Gastrocnemius medialis (tissue), 4 donors: ENCODE data around the gene ATOH7.
"Not testable (repeated sequence)": the region's sequence is repeated elsewhere in the genome, so short reads cannot be mapped to it uniquely, and the experiment has no call there.

Experiments
- CTCF ChIP-seq, 5 experiments: fragments of 450-650 bp in 3 of 5; fragments of 200-600 bp in 2 of 5; sonication (generic) in 2 of 5; IDR thresholded peaks in 4 of 5; conservative IDR thresholded peaks in 1 of 5; 1 replicate in 4 of 5; 2 replicates in 1 of 5; pipeline ENCODE4 v1.5.1; 2016 to 2019; ENCODE audit warnings: antibody characterized with exemption in 5 of 5, mild to moderate bottlenecking in 3 of 5, moderate library complexity in 3 of 5
- POLR2A ChIP-seq, 2 donors: fragments of 450-650 bp; IDR thresholded peaks; one replicate each; pipeline ENCODE4 v1.6.1; 2017; ENCODE audit warnings: antibody characterized with exemption in 2 of 2, mild to moderate bottlenecking in 2 of 2, moderate library complexity in 2 of 2

- TF ChIP-seq CTCF (IDR thresholded peaks at IDR 0.05 in 4 of 5, conservative IDR thresholded peaks at IDR 0.05 in 1 of 5); POLR2A (IDR thresholded peaks at IDR 0.05): not testable (repeated sequence)
Measured at GRCh38 chr10:68195776-68196175, 36.1 kb downstream of the ATOH7 start.
